ENCODE results near the gene CALML5.
"Not testable (repeated sequence)": the region's sequence is repeated elsewhere in the genome, so short reads cannot be mapped to it uniquely, and the experiment has no call there.

Gene CALML5

GRCh38 chr10:5478694-5479305, 20.6 kb downstream of the CALML5 start:
- no peak overlapping the region for H3K4me3 ChIP-seq (ENCODE audit: low read depth, low read length)
- no peak for DNase-seq (ENCODE audit: low read depth)
- TF ChIP-seq CTCF (IDR thresholded peaks at IDR 0.05; ENCODE audit: low read depth, low read length, missing control alignments), result no peak
- in situ Hi-C loops (cut with HindIII; ENCODE audit: low sequenced_read_pairs), result no loop called here

- no peak overlapping the region for H3K4me3 ChIP-seq (ENCODE audit: low read depth, low read length)
- TF ChIP-seq CTCF (IDR thresholded peaks at IDR 0.05; ENCODE audit: low read depth, low read length, missing control alignments), result no peak
- in situ Hi-C loops (cut with HindIII; ENCODE audit: low sequenced_read_pairs), result no loop called here
- DNase-seq (ENCODE audit: low read depth), result no peak
These were observed 21.2 kb downstream of the CALML5 start for GRCh38 chr10:5477948-5478693.

DNA sequence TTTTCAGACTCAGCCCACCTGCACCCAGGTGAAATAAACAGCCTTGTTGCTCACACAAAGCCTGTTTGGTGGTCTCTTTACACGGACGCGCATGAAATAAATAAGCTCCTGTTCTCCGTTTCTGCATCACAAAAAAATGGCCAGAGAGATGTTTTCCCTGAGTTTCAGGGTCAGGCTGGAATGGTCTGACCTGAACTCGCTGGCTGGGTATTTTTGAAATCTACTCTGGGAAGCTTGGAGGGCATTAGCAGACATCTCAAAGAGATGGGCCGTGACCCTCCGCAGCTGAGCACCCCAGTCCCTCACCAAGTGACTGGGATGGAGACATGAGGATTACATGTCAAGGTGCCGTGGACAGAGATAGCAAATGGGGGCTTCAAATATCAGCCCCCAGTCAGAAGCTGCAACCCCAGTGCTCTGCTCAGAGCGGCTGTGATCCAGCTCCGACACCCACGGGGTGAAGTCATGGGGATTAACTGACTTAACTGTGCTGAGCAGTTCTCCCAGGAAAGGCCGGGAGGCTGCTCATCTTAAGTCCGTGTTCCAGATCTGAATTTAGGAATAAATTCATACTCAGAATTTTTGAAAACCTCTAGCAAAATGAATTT, 22.3 kb downstream of the CALML5 start:
- DNase-seq (ENCODE audit: low read depth), result no peak
- H3K4me3 ChIP-seq (ENCODE audit: low read depth, low read length), result no peak overlapping the region
- in situ Hi-C loops (cut with HindIII; ENCODE audit: low sequenced_read_pairs), result no loop called here
- no peak for TF ChIP-seq CTCF (IDR thresholded peaks at IDR 0.05; ENCODE audit: low read depth, low read length, missing control alignments)

DNA sequence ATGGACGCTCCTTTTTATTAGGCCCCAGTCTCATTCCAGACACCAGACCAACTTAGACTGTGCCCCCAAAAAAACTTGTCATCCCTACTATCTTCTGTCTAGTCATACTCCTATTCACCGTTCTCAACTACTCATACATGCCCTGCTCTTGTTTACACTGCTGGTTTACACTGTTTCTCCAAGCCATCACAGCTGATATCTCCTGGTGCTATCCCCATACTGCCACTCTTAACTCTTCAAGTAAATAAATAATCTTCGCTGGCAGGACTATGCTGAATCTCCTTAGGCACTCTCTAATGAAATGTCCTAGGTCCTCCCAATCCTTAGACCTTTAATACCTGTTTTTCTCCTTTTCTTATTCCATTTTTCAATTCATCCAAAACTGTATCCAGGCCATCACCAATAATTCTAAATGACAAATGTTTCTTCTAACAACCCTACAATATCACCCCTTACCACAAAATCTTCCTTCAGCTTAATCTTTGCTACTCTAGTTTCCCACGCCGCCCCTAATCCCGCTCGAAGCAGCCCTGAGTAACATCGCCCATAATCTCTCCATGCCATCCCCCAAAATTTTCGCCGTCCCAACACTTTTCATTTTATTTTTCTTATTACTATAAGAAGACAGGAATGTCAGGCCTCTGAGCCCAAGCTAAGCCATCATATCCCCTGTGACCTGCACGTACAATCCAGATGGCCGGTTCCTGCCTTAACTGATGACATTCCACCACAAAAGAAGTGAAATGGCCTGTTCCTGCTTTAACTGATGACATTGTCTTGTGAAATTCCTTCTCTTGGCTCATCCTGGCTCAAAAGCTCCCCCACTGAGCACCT, 23.2 kb downstream of the CALML5 start:
- DNase-seq (ENCODE audit: low read depth); in situ Hi-C loops (cut with HindIII; ENCODE audit: low sequenced_read_pairs); H3K4me3 ChIP-seq (ENCODE audit: low read depth, low read length): not testable (repeated sequence)

- H3K4me3 ChIP-seq (ENCODE audit: low read depth, low read length); DNase-seq (ENCODE audit: low read depth); in situ Hi-C loops (cut with HindIII; ENCODE audit: low sequenced_read_pairs): not testable (repeated sequence)
These were observed 24.3 kb downstream of the CALML5 start for GRCh38 chr10:5475088-5475487.

DNA sequence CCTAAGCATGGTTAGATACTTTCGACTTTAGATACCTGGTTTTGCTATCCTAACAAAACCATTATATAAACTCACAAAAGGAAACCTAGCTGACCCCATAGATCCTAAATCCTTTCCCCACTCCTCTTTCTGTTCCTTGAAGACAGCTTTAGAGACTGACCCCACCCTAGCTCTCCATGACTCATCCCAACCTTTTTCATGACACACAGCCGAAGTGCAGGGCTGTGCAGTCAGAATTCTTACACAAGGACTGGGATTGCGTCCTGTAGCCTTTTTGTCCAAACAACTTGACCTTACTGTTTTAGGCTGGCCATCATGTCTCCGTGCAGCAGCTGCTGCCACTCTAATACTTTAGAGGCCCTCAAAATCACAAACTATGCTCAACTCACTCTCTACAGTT, 24.7 kb downstream of the CALML5 start:
- H3K4me3 ChIP-seq (ENCODE audit: low read depth, low read length); DNase-seq (ENCODE audit: low read depth); in situ Hi-C loops (cut with HindIII; ENCODE audit: low sequenced_read_pairs): not testable (repeated sequence)

DNA sequence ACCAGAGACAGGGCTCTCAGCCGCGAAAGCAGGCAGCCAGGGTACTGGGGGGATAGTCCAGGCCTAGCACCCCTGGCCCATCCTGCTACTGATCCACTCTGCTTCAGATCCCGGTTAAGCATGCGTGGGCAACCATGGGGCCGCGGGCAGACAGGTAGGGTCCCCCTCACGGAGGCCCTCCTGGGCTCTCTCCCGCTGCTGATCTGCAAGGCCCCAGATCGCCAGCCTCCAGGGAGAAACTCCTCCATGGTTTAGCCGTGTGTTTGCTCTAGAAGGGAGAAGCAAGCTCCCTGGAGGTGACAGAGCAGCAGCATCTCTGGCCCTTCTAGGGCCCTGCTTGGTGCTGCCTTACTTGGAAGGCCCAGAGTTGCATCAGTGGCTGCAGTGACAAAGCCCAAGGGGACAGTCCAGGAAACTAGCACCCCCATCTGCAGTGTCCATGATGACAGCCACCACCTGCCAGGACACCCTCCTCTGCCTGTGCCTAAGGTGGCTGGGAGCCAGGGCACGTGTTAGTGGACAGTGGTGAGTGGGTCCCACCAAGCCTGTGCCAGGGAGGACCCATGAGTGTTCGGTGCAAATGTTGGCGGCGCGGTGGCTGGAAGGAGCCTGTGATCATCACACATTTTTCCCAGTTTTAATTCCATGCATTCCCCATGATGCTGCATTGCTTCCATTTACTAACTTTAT, 29.2 kb downstream of the CALML5 start:
- no peak for TF ChIP-seq CTCF (IDR thresholded peaks at IDR 0.05; ENCODE audit: low read depth, low read length, missing control alignments)
- in situ Hi-C loops (cut with HindIII; ENCODE audit: low sequenced_read_pairs), result no loop called here
- no peak overlapping the region for H3K4me3 ChIP-seq (ENCODE audit: low read depth, low read length)
- no peak for DNase-seq (ENCODE audit: low read depth)

All from astrocyte of the cerebellum (primary cell).